ENCODE measurements around the gene ARHGEF3. TPM values are rescaled to one million over a fixed set of nuclear protein-coding genes. Genes with fewer than 3 reads are reported as not detected.
"Not testable (repeated sequence)": the region's sequence is repeated elsewhere in the genome, so short reads cannot be mapped to it uniquely, and the experiment has no call there.

The ARHGEF3 gene
- total RNA-seq, 1 donor: 26.3 TPM

GRCh38 chr3:56711344-56711743 lies 90.4 kb downstream of the ARHGEF3 start:
- TF ChIP-seq, protein P1, sequence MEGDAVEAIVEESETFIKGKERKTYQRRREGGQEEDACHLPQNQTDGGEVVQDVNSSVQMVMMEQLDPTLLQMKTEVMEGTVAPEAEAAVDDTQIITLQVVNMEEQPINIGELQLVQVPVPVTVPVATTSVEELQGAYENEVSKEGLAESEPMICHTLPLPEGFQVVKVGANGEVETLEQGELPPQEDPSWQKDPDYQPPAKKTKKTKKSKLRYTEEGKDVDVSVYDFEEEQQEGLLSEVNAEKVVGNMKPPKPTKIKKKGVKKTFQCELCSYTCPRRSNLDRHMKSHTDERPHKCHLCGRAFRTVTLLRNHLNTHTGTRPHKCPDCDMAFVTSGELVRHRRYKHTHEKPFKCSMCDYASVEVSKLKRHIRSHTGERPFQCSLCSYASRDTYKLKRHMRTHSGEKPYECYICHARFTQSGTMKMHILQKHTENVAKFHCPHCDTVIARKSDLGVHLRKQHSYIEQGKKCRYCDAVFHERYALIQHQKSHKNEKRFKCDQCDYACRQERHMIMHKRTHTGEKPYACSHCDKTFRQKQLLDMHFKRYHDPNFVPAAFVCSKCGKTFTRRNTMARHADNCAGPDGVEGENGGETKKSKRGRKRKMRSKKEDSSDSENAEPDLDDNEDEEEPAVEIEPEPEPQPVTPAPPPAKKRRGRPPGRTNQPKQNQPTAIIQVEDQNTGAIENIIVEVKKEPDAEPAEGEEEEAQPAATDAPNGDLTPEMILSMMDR (IDR thresholded peaks at IDR 0.05; ENCODE audit: insufficient read depth, low read length): no peak
- H3K4me3 ChIP-seq (ENCODE audit: low read depth, low read length): no peak overlapping the region
- no peak for DNase-seq (ENCODE audit: low read depth)

- not testable (repeated sequence) for H3K4me3 ChIP-seq (ENCODE audit: low read depth, low read length); DNase-seq (ENCODE audit: low read depth)
Observed at GRCh38 chr3:56707412-56707811, 94.3 kb downstream of the ARHGEF3 start.

DNA sequence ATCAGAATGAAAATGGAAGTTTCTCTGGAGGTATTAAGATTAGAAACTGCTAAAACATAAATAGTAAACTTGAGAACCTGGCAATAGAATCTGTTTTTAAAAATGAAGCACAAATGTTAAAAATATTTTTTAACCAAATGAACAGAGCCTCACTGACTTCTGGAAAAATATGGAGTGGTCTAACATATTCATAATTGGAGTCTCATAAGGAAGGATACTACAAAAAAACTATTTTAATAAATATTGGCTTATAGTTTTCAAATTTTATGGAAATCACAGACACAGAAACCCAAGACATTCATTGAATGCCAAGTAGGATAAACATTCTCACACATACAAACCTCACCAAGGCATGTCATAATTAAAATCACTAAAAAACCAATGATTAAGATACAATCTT lies 95.1 kb downstream of the ARHGEF3 start:
- no peak overlapping the region for H3K4me3 ChIP-seq (ENCODE audit: low read depth, low read length)
- DNase-seq (ENCODE audit: low read depth): no peak
- TF ChIP-seq, protein P1 (IDR thresholded peaks at IDR 0.05; ENCODE audit: insufficient read depth, low read length): no peak

DNA sequence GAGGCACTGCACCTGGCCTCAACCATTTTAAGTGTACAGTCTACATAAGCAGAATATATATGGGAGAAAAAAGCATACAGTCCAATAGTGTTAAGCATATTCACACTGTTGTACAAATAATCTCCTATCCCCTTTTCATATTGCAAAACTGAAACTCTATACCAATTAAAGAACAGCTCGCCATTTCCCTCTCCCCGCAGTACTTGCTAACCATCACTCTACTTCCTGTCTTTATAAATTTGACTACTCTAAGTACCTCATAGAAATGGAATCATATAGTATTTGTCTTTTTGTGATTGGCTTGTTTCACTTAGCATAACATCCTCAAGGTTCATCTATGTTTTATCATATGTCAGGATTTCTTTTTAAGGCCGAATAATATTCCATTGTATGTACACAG lies 97.0 kb downstream of the ARHGEF3 start:
- TF ChIP-seq, protein P1 (IDR thresholded peaks at IDR 0.05; ENCODE audit: insufficient read depth, low read length): no peak
- no peak for DNase-seq (ENCODE audit: low read depth)
- no peak overlapping the region for H3K4me3 ChIP-seq (ENCODE audit: low read depth, low read length)

DNA sequence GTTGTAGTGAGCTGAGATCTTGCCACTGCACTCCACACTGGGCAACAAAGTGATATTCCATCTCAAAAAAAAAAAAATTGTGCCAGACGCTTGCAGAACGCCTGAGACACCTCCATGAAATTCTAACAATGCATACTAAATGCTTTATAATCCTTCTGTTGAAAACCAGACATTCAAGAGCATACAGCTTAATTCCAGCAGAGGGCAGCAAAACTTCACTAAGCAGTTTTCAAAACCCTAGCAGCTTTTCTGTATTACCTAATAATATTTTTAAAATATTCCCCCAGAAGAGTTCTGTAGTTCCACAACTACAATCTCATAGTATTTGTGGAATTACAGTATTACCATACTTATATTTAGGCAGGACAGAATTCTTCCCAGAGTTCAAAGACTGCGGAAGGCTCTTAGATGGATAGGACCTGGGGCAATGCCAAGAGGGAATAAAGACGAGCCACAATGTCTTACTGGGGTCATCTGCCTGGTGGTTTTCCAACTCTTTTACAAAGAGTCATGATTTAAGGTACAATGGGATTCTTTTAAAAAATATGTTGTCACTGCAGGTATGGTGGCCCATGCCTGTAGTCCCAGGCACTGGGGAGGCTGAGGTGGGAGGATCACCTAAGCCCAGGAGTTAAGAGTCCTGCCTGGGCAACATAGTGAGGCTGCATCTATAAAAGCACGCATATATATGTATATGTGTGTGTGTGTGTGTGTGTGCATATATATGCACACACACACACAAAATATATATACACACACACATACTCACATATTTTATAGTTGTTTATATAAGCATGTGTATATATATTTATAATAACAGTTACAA lies 99.0 kb downstream of the ARHGEF3 start:
- TF ChIP-seq, protein P1 (IDR thresholded peaks at IDR 0.05; ENCODE audit: insufficient read depth, low read length): peak; percentile 75
- peak; percentile 91 for DNase-seq (ENCODE audit: low read depth)
- H3K4me3 ChIP-seq (ENCODE audit: low read depth, low read length): no peak overlapping the region

DNA sequence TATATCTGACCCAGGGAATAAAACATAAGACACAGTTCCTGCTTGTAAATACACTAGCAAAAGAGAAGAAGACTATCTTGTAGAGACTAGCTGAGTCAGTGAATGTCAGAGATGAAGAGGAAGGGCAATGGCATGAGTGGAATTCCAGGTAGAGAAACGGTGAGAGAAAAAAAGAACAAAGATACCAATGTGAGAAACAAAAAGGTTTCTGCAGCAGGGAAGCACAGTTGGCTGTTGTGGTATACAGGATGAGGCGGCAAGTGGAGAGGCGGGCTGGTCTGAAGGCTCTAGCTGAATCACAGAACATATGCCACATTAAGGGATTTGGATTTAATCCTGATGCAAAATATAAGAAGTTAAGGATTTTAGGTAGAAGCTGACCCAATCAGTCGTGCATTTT lies 101.6 kb downstream of the ARHGEF3 start:
- H3K4me3 ChIP-seq (ENCODE audit: low read depth, low read length): no peak overlapping the region
- TF ChIP-seq, protein P1 (IDR thresholded peaks at IDR 0.05; ENCODE audit: insufficient read depth, low read length): no peak
- no peak for DNase-seq (ENCODE audit: low read depth)

GRCh38 chr3:56694867-56695683 lies 106.7 kb downstream of the ARHGEF3 start:
- no peak for DNase-seq (ENCODE audit: low read depth)
- TF ChIP-seq, protein P1 (IDR thresholded peaks at IDR 0.05; ENCODE audit: insufficient read depth, low read length): no peak
- no peak overlapping the region for H3K4me3 ChIP-seq (ENCODE audit: low read depth, low read length)
